GM12874 (cell line): ENCODE results near the gene MS4A3.

Experiments
- TF ChIP-seq, protein P1 (sequence below): IDR thresholded peaks from 2 replicates; pipeline ENCODE4 v1.5.1; 2011; ENCODE audit warnings: low read depth, mild to moderate bottlenecking, control low read depth, low read length, moderate library complexity; ENCODE audit not compliant: insufficient read depth

Gene MS4A3

DNA sequence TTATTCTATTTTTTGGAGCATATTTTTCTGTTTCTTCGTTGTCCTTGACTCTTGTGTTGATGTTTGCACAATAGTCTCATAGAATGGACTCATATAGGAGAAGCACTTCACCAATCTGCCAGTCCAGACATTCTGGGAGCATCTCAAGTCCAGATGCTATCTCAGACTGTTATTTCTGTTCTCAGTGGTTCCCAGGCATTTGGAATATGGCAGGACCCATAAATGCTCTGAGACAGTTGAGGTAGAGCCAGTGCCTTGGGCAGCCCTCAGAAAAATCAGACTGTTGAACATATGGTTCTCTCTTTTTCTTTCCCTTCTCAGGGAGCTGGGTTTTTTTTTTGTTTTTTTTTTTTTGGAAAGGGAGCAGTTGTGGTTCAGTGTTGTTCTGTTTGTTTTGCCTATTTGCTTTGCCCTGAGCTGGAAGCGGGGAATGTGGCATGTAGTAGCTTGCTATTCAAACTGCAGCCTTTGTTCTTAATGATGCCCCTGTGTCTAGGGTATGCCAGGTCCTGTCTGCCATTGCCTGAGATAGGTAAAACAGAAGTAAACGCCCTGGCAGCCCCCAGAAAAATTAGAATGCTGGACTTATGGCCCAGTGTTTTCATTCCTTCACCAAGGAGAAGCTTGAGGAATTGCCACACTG lies 28.3 kb downstream of the MS4A3 start:
- TF ChIP-seq, protein P1, sequence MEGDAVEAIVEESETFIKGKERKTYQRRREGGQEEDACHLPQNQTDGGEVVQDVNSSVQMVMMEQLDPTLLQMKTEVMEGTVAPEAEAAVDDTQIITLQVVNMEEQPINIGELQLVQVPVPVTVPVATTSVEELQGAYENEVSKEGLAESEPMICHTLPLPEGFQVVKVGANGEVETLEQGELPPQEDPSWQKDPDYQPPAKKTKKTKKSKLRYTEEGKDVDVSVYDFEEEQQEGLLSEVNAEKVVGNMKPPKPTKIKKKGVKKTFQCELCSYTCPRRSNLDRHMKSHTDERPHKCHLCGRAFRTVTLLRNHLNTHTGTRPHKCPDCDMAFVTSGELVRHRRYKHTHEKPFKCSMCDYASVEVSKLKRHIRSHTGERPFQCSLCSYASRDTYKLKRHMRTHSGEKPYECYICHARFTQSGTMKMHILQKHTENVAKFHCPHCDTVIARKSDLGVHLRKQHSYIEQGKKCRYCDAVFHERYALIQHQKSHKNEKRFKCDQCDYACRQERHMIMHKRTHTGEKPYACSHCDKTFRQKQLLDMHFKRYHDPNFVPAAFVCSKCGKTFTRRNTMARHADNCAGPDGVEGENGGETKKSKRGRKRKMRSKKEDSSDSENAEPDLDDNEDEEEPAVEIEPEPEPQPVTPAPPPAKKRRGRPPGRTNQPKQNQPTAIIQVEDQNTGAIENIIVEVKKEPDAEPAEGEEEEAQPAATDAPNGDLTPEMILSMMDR: no peak

DNA sequence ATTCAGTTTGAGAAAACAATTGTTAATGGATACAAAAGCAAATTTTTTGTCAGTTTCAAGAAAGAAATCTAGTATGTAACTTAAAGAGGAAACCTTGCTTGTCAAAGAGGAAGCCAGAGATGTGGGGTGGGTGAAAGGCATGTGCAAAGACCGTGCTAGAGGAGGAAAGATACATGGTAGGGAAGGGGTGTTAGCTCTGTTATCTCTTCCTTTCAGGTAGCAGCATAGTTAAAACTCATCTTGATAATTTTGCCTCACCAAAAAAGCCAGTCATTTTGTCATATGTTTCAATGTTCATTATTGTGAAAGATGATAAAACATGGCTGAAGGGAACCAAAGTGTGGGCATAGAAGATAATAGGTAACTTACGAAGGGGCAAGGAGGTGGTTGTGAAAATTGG lies 29.4 kb downstream of the MS4A3 start:
- TF ChIP-seq, protein P1: no peak

DNA sequence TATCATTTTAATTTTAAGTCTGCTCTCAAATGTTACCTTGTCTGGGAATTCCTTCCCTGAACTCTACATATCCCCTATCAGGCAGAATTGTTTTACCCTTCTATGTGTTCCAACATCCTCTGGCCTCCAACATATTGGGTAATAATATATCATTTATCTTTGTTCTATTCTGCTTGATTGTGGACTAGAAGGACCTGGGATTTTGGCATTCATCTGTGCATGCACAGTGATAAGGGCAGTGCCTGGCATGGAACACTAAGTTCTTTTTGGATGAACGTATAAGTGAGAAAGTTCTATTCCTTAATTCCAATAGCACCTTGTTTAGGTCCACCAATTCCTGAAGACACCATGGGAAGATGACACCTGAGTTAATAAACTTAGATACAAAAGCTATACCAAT lies 30.8 kb downstream of the MS4A3 start:
- TF ChIP-seq, protein P1: no peak

DNA sequence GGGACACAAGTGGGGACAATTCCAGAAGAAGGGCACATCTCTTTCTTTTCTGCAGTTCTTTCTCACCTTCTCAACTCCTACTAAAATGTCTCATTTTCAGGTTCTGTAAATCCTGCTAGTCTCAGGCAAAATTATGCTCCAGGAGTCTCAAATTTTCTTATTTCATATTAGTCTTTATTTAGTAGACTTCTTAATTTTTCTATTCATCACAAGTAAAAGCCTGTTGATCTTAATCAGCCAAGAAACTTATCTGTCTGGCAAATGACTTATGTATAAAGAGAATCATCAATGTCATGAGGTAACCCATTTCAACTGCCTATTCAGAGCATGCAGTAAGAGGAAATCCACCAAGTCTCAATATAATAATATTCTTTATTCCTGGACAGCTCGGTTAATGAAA lies 31.9 kb downstream of the MS4A3 start, which contains the start of gene MS4A2:
Gene MS4A2, plus strand, starts transcription at position 301 of the 400 bp plus-strand sequence. CDS start 102 bp downstream, outside the sequence.
- TF ChIP-seq, protein P1: no peak

DNA sequence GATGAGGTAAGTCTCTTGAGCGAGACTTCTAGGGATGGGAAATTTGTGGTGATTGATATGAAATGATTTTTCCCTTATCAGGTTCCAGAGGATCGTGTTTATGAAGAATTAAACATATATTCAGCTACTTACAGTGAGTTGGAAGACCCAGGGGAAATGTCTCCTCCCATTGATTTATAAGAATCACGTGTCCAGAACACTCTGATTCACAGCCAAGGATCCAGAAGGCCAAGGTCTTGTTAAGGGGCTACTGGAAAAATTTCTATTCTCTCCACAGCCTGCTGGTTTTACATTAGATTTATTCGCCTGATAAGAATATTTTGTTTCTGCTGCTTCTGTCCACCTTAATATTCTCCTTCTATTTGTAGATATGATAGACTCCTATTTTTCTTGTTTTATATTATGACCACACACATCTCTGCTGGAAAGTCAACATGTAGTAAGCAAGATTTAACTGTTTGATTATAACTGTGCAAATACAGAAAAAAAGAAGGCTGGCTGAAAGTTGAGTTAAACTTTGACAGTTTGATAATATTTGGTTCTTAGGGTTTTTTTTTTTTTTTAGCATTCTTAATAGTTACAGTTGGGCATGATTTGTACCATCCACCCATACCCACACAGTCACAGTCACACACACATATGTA lies 39.1 kb downstream of the MS4A3 start:
- TF ChIP-seq, protein P1: no peak

DNA sequence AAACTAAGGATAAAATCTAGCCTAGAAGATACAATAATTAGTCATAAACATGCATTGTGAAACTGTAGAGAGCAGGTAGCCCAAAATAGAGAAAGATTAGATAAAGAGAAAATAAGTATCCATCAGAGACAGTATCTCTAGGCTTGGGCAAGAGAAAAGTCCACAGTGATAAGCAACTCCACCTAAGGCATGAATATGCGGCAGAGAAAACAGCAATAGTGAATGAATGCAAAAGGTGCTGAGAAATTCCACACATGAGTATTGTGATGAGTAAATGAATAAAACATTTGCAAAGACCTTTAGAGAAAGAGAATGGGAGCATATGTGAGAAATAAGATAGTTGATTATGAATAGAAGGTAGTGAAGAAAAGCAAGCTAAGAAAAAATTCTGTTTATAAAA lies 40.7 kb downstream of the MS4A3 start:
- TF ChIP-seq, protein P1: no peak

DNA sequence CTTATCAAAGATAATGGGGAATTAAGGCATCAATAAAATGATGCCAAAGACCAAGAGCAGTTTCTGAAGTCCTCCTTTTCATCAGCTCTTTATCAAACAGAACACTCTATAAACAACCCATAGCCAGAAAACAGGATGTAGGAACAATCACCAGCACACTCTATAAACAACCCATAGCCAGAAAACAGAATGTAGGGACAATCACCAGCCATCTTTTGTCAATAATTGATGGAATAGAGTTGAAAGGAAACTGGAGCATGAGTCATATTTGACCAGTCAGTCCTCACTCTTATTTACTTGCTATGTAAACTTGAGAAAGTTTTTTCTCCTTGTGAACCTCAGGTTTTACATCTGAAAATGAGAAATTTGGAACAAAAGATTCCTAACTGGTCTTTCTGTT lies 42.0 kb downstream of the MS4A3 start:
- TF ChIP-seq, protein P1: no peak
